Mesothelial cell of epicardium (in vitro differentiated cells): ENCODE results near the gene WDR20. TPM values are rescaled to one million over a fixed set of nuclear protein-coding genes. Genes with fewer than 3 reads are reported as not detected.
A peak's percentile ranks its signal among the peaks of the same experiment; 100 is the strongest.

Experiments used
- DNase-seq, 2 experiments: peaks; one replicate each; pipeline ENCODE4 v3.0.0; 2021; ENCODE audit warnings: low spot score in 2 of 2; ENCODE audit not compliant: unreplicated experiment in 2 of 2
- H3K27ac Mint-ChIP-seq: 2 replicates; pipeline ENCODE4 v1.8.0; 2021; ENCODE audit warnings: mixed read lengths
- H3K27me3 Mint-ChIP-seq: 2 replicates; pipeline ENCODE4 v1.8.0; 2021; ENCODE audit warnings: low read depth, mixed read lengths
- H3K36me3 Mint-ChIP-seq: 2 replicates; pipeline ENCODE4 v1.8.0; 2021; ENCODE audit warnings: mixed read lengths
- H3K4me1 Mint-ChIP-seq: 2 replicates; pipeline ENCODE4 v1.8.0; 2021; ENCODE audit warnings: mixed read lengths
- H3K4me3 Mint-ChIP-seq: 2 replicates; pipeline ENCODE4 v1.8.0; 2021; ENCODE audit warnings: mild to moderate bottlenecking, moderate library complexity, mixed read lengths
- H3K9me3 Mint-ChIP-seq: 2 replicates; pipeline ENCODE4 v1.8.0; 2021; ENCODE audit warnings: mixed read lengths
- total RNA-seq: library from RNA; stranded (reverse); gene quantifications from 3 replicates; pipeline ENCODE4 v1.2.1, GENCODE V29; 2021
- TF ChIP-seq, protein P1 (sequence below): fragments of 200-600 bp; sonication (generic); IDR thresholded peaks from one replicate; pipeline ENCODE4 v1.5.0; 2021; ENCODE audit warnings: antibody characterized with exemption; ENCODE audit not compliant: unreplicated experiment

WDR20 gene
- total RNA-seq, 1 donor from 2014 or later = 39.5 TPM

DNA sequence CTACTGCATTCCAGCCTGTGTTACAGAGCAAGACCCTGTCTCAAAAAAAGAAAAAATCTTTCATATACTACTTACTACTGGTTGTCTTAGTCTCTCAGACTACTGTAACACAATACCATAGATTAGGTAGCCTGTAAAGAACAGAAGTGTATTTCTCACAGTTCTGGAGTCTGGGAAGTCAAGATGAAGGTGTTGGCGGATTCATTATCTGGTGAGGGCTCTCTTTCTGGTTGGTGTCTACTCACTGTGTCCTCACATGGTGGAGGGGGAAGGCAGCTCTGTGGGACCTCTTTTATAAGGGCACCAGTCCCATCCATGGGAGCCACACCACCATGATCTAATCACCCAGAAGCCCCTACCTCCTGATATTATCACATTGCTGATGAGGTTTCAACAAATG lies 14.4 kb downstream of the WDR20 start:
- Mint-ChIP-seq H3K27me3 (no peaks in the 10 kb centered on the region), H3K27ac (peak overlapping the region; percentile 59), H3K4me3 (no peak overlapping the region), H3K9me3 (no peaks in the 10 kb centered on the region), H3K4me1 (peaks cover 9% of the 10 kb centered on the region), H3K36me3 (peaks cover 11% of the 10 kb centered on the region)
- DNase-seq = no peak
- TF ChIP-seq, protein P1, sequence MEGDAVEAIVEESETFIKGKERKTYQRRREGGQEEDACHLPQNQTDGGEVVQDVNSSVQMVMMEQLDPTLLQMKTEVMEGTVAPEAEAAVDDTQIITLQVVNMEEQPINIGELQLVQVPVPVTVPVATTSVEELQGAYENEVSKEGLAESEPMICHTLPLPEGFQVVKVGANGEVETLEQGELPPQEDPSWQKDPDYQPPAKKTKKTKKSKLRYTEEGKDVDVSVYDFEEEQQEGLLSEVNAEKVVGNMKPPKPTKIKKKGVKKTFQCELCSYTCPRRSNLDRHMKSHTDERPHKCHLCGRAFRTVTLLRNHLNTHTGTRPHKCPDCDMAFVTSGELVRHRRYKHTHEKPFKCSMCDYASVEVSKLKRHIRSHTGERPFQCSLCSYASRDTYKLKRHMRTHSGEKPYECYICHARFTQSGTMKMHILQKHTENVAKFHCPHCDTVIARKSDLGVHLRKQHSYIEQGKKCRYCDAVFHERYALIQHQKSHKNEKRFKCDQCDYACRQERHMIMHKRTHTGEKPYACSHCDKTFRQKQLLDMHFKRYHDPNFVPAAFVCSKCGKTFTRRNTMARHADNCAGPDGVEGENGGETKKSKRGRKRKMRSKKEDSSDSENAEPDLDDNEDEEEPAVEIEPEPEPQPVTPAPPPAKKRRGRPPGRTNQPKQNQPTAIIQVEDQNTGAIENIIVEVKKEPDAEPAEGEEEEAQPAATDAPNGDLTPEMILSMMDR = no peak

DNA sequence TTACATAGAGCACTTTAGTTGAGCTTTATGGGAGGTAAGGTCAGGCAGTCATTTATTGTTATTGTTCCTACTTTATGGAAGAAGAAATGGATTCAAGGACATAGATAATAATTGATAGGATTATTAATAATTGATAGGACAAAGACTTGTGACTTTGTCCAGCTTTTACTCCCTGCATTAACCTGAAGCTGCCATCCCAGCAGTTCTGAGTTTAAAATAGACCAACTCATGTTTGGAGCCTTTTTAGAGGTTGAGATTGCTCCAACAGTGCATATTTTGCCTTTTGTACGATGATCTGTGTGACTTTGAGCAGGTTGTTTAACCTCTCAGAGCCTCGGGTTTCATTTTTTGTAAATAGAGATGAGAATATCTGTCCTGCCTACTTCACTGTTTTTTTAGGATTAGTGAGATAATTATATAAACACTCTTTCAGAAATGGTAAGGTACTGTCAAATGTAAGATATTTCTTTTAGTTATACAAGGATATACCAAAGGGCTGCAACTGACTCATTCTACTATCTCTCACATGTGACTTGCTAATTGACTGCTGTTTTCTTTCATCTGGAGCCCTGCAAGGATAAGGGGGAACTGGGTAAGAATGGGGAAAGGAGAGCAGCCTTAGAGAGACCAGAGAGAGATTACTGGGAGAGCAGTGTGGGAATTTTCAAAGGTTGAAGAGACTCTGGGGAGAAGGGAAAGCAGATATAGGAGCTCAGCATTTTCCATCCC lies 15.3 kb downstream of the WDR20 start:
- Mint-ChIP-seq H3K9me3 (no peaks in the 10 kb centered on the region), H3K27me3 (no peaks in the 10 kb centered on the region), H3K36me3 (peaks cover 11% of the 10 kb centered on the region), H3K4me3 (no peak overlapping the region), H3K27ac (peak overlapping the region; percentile 70), H3K4me1 (peaks cover 9% of the 10 kb centered on the region)
- TF ChIP-seq, protein P1 = no peak
- DNase-seq = no peak

DNA sequence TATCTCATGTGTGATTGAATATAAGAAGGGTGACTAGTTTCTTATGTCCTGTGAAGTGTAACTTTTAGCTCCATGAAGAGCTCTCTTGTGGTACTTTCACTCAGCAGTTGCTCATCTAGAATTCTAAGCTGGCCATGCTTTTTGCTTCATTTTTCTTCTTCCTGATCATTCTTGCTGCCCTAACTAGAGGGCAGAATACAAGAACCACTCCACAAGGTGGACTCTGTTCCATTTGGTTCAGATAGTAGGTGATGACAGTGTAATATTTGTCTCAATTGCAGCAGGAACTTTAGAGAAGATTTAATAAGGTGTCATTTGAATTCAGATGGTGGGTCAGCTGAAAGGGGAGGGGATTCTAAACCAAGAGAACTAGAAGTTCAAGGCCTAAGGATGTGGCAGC lies 17.6 kb downstream of the WDR20 start:
- DNase-seq = no peak
- no peaks in the 10 kb centered on the region for H3K27me3 Mint-ChIP-seq
- H3K27ac Mint-ChIP-seq = peak overlapping the region; percentile 7
- H3K36me3 Mint-ChIP-seq = peaks cover 6% of the 10 kb centered on the region
- H3K9me3 Mint-ChIP-seq = no peaks in the 10 kb centered on the region
- TF ChIP-seq, protein P1 = no peak
- H3K4me1 Mint-ChIP-seq = peaks cover 9% of the 10 kb centered on the region
- H3K4me3 Mint-ChIP-seq = no peak overlapping the region

DNA sequence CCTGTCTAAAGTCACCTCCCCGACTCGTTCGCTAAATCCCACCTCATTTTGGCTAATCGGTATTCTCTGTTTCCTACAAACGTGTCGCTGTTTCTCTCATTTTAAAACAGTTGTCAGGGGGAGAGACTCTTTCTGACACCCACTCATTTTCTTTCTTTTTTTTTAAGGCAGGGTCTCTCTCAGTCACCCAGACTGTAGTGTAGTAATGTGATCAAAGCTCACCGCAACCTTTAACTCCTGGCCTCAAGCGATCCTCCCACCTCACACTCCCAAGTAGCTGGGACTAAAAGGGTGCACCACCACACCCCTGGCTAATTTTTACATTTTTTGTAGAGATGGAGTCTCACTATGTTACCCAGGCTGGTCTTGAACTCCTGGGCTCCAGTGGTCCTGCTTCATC lies 19.1 kb downstream of the WDR20 start:
- no peak for DNase-seq
- TF ChIP-seq, protein P1 = no peak
- H3K4me1 Mint-ChIP-seq = peaks cover 9% of the 10 kb centered on the region
- no peak overlapping the region for H3K4me3 Mint-ChIP-seq
- peak overlapping the region; percentile 2 for H3K27ac Mint-ChIP-seq
- H3K9me3 Mint-ChIP-seq = no peaks in the 10 kb centered on the region
- no peaks in the 10 kb centered on the region for H3K27me3 Mint-ChIP-seq
- H3K36me3 Mint-ChIP-seq = no peaks in the 10 kb centered on the region

DNA sequence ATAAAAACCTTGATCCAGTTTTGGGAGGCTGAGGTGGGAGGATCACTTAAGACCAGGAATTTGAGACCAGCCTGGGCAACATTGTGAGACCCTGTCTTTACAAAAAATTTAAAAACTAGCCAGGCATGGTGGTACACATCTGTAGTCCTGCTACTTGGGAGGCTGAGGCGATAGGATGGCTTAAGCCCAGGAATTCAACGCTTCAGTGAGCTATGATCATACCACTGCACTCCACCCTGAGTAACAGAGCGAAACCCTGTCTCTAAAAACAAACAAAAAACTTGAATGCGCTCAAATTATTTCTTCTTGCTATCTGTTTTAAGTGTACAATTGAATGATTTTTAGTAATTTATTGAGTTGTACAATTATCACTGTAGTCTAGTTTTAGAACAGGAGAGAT lies 20.1 kb downstream of the WDR20 start:
- Mint-ChIP-seq H3K4me3 (no peak overlapping the region), H3K27ac (no peak overlapping the region), H3K4me1 (peaks cover 5% of the 10 kb centered on the region), H3K36me3 (no peaks in the 10 kb centered on the region), H3K9me3 (no peaks in the 10 kb centered on the region), H3K27me3 (no peaks in the 10 kb centered on the region)
- TF ChIP-seq, protein P1 = no peak
- no peak for DNase-seq
